Gastroesophageal sphincter (tissue), 3 donors: ENCODE results near the gene CKAP4.

Experiments used
- CTCF ChIP-seq, 4 experiments: fragments of 200-600 bp in 2 of 4; fragments of 450-650 bp in 2 of 4; sonication (generic) in 1 of 4; IDR thresholded peaks; one replicate each; pipeline ENCODE4 v1.5.1; 2017 to 2019; ENCODE audit warnings: antibody characterized with exemption in 4 of 4, mild to moderate bottlenecking in 2 of 4, moderate library complexity in 2 of 4
- EP300 ChIP-seq: sonication (generic); formaldehyde crosslinking; IDR thresholded peaks from one replicate; pipeline ENCODE4 v1.6.1; 2017; ENCODE audit warnings: antibody characterized with exemption, mild to moderate bottlenecking
- POLR2AphosphoS5 ChIP-seq: sonication (generic); formaldehyde crosslinking; IDR thresholded peaks from one replicate; pipeline ENCODE4 v1.6.1; 2017; ENCODE audit warnings: antibody characterized with exemption

GRCh38 chr12:106229036-106229591 is 18.7 kb downstream of the CKAP4 start:
- TF ChIP-seq CTCF (IDR thresholded peaks at IDR 0.05) (no peak), POLR2AphosphoS5 (no peak), EP300 (no peak)
